Activated CD4-positive, CD25-positive, alpha-beta regulatory T cell treated with anti-CD3 and anti-CD28 coated beads, Interleukin-2, amount 50 U/mL, for 16 hours (primary cell): Measurements from ENCODE around the gene GLTP.
"Not testable (repeated sequence)": the region's sequence is repeated elsewhere in the genome, so short reads cannot be mapped to it uniquely, and the experiment has no call there.

Source experiments
- DNase-seq: peaks from one replicate; pipeline ENCODE4 v3.0.0-alpha.2; 2020; ENCODE audit warnings: low read depth, low spot score

GLTP gene

DNA sequence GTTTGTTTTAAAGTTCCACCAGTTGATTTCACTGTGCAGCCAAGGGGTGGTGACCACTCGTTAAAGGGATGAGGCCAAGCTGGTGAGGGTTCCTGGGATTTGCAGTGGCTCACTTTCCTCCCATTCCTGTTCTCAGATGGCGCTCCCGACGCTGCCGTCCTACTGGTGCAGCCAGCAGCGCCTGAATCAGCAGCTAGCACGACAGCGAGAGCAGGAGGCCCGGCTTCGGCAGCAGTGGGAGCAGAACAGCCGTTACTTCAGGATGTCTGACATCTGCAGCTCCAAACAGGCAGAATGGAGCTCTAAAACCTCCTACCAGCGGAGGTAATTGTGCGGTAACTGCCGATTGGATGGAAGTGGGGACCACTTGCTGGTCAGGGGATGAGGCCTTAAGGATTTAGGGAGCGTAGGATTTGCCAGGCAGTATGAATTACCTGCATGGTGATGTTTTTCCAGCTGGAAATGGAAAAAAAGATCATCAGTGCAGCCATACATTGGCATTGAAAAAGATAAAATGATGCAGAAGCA is 22.6 kb upstream of the GLTP start:
- DNase-seq: no peak

DNA sequence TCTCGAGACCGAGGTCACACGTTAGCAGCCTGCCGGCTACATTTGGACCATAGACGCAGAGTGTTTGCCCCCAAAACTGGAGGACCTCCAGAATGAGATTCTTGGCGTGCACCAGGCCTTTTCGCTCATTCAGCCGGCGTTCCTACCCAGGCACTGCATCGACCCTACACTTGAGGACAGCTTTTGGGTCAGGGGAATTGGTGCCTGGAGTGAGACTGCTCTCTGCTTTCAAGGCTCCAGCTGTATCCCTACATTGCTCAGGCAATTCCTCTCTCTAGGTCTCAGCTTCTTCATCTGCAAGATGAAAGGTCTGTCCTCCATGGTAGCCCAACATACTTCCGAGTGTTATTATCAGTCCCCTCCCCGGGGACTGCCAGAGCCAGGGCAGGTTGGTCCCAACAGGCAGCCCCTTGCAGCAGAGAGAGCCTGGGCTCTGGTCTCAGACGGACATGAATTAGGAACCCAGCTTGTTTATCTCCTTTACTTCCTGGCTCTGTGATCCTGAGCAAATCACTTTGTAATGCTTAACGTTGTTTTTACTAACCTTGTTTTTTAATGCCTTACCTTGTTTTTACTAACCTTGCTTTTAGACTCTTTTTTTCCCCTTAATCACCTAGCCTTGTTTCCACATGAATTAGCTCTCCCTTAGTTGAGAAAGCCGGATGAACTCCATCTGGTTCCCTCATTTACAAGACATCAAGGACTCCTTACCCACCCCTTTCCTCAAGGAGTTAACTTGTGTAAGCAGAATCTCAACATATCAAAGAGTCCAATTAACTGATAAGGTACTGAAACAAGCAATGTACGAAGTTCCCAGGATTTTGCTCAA is 20.6 kb upstream of the GLTP start:
- no peak for DNase-seq

- DNase-seq: peak; percentile 43
These were observed 19.7 kb upstream of the GLTP start, which contains the start of gene TCHP for GRCh38 chr12:109899783-109900751. TSS of gene TCHP (plus strand) at chr12:109900274. CDS start at chr12:109903027, 2,753 bp downstream.

DNA sequence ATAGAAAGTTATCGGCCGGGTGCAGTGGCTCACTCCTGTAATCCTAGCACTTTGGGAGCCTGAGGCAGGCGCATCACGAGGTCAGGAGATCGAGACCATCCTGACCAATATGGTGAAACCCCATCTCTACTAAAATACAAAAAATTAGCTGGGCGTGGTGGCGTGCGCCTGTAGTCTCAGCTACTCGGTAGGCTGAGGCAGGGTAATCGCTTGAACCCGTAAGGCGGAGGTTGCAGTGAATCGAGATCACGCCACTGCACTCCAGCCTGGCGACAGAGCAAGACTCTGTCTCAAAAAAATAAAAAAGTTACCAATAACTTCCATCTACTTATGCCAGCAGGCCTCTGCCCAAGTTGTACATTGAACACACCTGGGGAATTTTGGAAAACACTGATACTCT is 19.0 kb upstream of the GLTP start:
- DNase-seq: not testable (repeated sequence)

GRCh38 chr12:109897029-109897428 is 16.7 kb upstream of the GLTP start:
- no peak for DNase-seq

DNA sequence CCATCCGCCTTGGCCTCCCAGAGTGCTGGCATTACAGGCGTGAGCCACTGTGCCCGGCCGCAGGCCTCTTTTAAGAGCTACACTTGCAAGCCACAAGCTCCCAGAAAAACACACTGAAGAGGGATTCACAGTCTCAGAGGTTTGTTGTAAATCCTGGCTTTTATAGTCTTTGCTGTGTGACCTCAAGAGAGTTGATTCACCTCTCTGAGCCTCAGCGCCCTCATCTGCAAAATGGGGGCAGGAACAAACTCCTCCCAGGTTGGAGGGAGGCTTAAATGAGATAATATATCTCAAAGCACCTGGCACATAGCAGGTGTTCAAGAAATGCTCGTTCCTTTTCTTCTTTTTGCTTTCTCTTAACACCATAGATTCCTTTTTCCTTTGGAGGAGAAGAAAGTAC is 15.8 kb upstream of the GLTP start:
- no peak for DNase-seq

DNA sequence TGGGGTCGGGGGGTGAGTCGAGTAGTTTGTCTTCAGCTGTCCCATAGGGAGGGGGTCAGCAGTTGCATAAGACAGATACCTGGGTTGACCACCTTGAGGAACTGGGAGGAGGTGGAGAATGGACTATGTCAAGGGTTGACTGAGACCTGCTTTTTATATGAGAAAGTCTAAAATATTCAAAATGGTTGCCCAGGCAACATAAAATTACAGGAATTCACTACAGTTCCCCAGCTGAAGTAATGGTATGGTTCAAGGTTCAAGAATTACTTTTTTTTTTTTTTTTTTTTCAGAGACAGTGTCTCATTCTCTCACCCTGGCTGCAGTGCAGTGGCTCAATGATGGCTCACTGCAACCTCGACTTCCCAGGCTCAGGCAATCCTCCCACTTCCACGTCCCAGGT is 14.6 kb upstream of the GLTP start:
- DNase-seq: no peak

GRCh38 chr12:109893261-109893995 is 13.1 kb upstream of the GLTP start:
- DNase-seq: no peak

- DNase-seq: no peak
These were observed 12.4 kb upstream of the GLTP start for GRCh38 chr12:109892748-109893147.

DNA sequence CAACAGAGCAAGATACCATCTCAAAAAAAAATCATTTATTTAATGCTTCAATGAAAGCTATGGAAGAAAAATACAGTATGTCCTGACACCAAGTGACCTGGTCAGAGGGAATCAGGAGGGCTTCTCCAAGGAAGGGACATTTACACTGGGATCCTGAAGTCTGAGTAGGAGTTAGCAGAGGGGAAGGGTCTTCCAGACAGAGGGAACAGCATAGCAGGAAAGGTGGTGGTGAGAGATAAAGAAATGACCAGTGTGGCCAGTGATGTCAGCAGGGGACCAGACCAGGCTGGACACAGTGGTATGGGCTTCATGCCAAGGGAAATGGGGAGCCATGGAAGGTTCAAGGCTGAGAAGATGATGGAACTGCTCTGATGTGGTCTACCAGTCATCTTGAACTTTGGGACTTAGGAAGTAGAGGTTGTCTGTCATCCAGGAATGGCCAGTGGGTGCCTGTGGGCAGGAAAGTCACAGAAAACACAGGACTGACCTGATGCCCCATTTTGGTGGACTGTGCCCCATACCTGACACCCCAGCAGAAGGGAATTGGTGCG is 11.9 kb upstream of the GLTP start:
- no peak for DNase-seq

GRCh38 chr12:109891731-109892130 is 11.4 kb upstream of the GLTP start:
- not testable (repeated sequence) for DNase-seq

GRCh38 chr12:109890620-109891170 is 10.4 kb upstream of the GLTP start:
- no peak for DNase-seq

GRCh38 chr12:109888179-109889020 is 8.1 kb upstream of the GLTP start:
- DNase-seq: no peak

GRCh38 chr12:109885616-109886015 is 5.3 kb upstream of the GLTP start:
- no peak for DNase-seq

DNA sequence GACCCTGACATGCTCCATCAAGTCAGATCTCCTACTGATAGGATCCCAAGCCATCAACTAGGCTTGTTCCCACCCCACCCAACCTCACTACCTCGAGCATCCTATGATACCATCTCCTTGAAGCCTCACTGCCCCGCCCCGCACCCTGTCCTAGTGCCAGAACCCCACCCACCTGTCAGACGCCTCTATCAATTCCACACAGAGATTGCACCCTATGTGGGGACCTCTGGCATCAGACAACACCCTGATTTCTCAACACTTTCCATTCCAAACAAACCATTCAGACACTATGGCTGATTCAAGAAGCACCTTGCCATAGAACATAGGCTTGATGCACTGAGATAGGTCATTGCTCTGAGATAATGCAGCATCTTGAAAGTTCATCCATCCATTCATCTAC is 3.1 kb upstream of the GLTP start:
- DNase-seq: no peak

DNA sequence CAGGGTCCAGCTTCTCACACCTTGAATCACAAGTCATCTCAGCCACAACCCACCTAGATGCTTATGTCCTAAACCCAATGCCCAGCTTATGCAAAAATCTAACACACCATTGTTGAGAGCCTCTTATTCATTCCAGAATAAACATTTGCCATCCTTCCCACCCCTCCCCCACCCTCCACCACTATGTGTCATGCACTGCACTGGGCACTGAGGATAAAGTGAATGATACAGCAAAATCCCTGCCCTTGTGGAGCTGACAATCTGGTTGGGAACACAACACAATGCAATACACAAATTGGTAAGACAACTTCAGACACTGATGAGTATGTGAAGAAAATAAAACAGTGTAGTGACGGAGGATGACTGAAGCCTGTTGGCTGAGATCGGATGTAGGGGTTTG is 1.4 kb upstream of the GLTP start:
- DNase-seq: no peak

DNA sequence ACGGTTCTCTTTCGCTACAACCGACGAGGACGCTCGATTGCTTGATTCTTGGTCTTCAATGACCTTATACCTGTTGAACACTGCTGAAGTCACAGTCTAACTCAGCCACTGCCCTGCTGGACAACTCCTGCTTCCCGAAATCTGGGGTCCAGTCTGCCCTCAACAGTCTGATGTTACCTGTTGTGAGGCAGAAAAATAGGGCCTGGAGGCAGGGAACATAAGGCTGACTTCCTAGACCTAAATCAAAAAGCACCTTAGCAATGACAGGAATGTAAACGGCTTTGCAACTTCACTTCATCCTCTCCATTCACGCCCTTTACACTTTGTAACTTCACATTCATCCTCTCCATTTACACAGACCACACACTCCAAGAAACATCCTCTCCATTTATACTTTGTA is 597 bp upstream of the GLTP start:
- DNase-seq: no peak

- no peak for DNase-seq
These were observed 844 bp downstream of the GLTP start for GRCh38 chr12:109879351-109880042.

DNA sequence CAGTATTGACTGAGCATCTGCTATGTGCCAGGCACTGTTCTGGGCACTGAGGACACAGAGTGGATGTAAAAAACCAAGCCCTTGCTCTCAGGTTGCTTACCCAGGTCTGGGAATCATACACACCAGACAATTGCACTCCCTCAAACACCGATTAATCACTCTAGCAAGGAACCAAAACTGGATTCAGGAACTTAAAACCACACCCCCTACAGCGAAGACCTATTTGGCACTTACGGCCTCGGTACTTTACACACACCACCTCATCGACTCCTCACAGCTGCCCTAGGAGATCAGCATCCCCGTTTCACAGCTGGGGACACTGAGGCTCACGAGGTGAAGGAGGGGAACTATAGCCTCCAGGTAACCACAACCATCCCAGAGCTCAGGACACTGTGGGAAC is 1.6 kb downstream of the GLTP start:
- DNase-seq: no peak
